GM18909 (cell line): ENCODE results near the gene SHB.

Source experiments
- ATAC-seq: cut with Tn5 transposase; IDR thresholded peaks from one replicate; pipeline ENCODE4 v1.9.1; 2021; ENCODE audit warnings: mild to moderate bottlenecking; ENCODE audit not compliant: unreplicated experiment, poor library complexity

The SHB gene

GRCh38 chr9:37957664-37957953, 111.4 kb downstream of the SHB start:
- ATAC-seq, result no peak

DNA sequence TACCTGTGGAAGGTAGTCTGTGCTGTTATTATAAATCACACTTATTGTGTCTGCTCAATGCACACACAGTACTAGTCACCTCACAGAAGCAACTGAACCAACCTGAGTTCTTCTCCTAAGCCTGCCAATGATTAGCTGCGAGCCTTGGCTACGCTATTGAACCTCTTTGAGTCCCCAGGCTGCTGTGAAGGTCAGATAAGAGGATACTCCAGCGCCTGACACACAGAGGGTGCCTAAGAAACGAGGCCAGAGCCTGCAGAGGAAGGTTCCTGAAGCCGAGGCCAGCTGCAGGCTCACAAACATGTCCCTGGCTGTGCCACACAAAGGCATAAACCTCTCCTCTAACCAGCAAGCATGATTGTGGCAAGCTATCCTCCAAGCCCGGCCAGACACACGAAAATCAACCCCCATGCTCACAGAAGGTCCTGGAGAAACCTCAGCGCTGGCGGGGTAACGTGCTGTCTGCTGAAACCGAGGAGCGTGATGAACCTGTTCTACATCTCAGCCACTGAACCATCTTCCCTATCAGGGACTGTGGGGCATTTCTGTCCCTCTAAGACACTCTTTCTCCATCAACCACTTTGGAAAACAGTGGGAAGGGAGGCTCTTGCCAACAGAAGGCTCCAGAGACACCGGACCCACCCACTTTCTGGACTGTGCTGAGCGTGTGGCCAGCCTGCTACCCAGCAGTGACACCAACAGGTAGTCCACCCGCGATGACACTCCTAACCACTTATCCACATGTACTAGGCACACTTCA, 111.9 kb downstream of the SHB start:
- ATAC-seq, result no peak

GRCh38 chr9:37956423-37956820, 112.6 kb downstream of the SHB start:
- no peak for ATAC-seq

- ATAC-seq, result no peak
Measured at GRCh38 chr9:37955781-37956422, 113.1 kb downstream of the SHB start.

DNA sequence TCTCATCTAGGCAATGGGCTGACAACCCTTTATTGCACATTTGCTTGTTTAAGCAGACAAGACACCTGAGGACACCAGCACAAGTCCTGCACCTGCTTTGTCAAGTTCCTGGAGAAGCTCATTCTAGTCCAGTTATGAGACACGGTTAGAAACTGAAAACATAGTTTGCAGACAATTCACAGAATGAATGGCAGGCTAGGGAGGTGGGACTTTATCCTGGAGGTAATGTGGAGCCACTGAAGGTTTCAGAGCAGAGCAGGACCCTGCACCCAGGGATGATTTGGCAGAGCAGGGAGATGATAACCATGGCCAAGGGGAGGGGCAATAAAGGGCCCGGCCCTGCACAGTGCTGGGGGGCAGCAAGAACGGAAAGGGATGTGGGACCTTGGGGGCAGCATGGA, 114.4 kb downstream of the SHB start:
- ATAC-seq, result peak; percentile 42

DNA sequence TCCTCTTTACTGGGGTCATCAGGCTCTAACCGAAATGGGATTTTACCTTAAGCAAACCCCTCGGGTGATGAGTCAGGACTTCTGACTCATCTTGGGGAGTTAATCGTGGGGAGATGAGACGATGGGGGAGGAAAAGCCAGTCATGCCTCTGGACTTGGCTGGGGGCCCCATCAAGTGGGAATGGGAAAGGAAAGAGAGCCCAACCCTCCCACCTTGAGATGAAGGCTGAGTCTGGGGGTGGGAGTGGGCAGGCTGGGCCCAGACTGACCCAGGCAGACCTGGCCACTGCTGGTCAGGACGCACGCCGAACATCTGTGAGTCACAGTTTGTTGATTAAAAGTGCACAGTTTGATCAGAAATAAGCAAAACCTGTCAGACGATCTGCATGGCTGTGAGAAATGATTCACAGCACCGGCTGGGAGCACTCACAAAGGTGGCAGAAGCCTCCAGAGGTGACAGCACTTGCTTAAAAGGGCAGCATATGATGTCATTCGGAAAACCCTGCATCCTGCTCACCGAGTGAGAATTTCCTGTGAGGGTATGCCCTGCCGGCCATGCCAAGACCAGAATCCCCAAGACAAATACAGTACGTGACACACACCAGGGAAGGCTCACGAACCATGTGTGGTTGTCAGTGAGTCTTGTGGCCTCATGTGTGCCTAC, 115.1 kb downstream of the SHB start:
- peak; percentile 86 for ATAC-seq

DNA sequence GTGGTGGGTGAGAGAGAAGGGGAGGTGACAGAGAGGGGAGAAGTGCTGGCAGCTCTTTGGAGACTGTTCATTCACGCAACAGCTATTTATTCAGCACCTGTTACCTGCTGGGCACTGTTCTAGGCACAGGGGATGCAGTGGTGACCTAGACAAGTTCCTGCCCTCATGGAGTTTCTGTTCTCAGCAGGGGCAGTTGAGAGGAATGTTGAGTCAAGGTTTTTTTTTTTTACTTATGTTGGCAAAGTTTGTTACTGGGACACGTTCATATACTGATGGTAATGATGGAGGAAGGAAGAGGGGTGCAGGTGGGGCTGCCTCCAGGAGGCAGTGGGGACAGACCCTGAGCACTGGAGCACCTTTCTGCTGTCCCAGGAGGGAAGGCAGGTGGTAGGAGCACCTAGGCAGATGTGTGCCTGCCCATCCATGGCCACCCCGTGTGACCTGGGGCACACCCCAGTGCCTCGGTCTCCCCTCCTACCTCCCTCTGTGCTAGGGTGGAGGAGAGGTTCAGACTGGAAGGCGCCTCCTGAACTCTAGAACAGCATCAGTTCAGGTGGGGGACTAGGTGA, 115.7 kb downstream of the SHB start:
- ATAC-seq, result no peak

DNA sequence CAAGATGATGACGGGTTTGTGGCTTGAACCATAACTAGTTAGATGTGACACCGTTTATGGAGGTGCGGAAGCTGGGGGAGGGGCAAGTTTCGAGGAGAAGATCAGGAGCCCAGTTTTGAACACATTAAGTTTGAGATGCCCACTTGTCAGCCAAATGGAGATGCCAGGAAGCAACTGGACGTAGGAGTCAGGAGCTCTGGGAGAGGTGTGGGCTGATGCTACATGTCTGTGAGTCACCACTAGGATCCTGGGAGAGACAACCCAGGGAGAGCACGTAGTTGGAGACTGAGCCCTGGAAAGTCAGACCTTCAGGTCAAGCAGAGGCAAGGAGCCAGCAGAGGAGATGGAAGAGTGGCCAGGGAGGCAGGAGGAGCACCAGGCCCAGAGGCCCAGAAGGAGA, 116.3 kb downstream of the SHB start:
- no peak for ATAC-seq

GRCh38 chr9:37951671-37952449, 117.2 kb downstream of the SHB start:
- no peak for ATAC-seq

- no peak for ATAC-seq
Measured at GRCh38 chr9:37950561-37950960, 118.5 kb downstream of the SHB start.

GRCh38 chr9:37949576-37949975, 119.5 kb downstream of the SHB start:
- no peak for ATAC-seq

DNA sequence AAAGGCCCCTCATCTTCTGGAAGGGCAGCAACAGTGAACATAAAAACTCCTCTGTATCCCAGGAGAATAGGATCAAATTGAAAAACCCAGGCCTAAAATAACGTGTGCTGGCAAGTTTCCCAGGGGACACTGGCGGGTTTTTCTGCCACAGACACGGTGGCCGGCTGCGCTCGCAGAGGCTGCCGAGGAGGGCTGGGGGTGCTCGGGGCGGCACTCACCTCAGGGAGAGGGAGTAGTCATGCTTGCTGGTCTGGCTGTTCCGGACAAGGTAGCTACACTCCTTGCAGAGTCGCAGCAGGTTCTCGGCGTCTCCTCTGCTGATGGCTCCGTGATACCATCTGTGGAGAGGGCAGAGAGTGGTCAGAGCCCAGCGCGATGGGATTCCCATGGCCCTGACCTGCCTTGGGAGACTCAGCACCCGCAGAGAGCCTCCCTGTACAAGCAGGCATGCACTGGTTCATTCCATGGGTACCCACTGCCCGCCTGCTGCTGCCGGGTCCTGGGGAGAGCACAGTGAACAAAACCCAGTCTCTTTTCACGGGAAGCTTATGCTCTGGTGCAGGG, 120.5 kb downstream of the SHB start:
- ATAC-seq, result no peak

DNA sequence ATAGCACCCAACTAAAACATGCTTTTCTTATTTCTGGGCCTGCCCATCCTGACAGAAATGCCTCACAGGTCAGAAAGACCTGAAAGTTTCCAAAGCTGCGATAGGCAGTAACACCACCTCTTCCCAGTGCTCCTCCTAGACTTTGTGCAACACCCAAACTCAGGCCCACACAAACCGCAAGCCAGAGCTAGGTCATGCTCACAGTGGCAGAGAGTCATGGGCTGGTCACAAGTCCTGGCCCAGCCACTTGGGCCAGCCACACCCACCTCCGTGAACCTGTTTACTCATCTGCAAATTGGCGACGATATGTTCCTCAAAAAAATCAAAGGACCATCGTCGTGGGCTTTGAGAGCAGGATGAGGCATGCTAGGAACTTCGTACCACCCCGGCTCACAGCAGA, 121.0 kb downstream of the SHB start:
- no peak for ATAC-seq

GRCh38 chr9:37947471-37947870, 121.6 kb downstream of the SHB start:
- no peak for ATAC-seq

- no peak for ATAC-seq
Measured at GRCh38 chr9:37946971-37947370, 122.1 kb downstream of the SHB start.

DNA sequence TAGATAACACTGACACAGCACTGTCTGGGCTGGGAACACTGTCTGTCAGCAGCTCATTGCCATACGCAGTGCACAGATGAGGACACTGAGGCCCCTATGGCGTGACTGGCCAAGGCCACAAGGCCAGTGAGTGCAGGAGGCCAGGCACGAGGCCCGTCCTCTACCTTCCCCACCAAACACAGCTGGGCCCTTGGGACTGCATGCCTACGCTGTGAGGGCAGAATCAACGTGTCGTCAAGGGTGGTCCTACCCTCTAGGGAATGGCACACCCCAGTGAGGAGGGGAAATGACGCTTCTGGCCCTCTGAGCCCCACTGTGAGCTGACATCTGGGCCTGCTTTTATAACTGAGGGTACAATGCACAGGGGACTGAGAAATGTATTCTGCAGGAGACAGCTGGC, 123.0 kb downstream of the SHB start:
- ATAC-seq, result no peak

DNA sequence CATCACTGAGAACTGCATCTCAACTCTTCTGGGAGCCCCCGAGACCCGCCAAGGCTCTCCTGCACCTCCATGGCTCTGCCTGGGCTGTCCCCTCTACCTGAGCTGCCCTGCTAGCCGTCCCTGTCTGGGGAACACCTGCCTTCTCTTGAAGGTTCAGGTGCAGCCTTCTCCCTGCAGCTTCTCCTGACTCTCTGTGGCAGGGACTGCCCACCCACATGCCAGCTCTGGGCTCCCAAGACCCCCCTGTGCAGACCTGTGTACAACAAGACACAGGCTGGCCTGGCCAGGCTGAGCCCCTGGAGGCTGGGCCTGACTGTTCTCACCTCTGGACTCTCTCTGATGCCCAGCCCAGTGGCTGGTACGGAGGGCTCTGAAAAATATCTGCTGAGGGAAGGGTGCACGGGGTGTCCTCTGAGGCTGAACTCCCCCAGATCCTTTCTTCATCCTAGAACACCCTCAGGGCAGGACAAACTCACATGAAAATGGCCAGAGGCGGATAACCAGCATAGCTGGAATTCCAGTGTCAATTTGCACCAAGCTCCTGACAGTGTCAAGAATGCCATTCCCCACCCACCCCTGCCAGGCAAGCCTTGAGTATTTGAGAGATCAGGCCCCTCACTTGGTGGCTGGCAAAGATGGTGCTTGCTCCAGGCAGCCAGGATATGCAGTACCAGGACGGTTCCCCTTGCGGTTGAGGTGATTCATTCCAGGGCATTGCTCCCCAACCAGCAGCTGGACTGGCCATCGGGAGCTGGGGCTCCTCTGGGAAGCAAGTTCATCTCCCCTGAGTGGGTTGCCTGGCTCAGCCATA, 124.2 kb downstream of the SHB start:
- ATAC-seq, result no peak

DNA sequence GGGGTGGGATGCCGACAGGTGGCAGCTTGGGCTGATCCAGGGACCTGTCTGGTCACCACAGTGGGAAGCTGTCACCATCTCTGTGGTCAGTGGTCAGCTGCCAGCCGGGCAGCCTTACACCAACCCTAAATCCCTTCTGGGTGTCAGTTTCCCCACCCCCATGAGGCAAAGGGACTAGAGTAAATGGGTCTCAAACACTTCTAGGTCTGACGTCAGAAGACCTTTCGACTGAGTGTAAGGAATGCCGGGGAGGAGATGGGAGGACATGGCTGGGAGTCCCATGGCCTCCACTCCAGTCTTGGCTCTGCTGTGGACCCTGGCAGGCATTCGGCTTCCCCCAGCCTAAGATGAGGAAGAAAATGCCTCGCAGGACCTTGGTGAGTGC, 124.8 kb downstream of the SHB start:
- ATAC-seq, result no peak

DNA sequence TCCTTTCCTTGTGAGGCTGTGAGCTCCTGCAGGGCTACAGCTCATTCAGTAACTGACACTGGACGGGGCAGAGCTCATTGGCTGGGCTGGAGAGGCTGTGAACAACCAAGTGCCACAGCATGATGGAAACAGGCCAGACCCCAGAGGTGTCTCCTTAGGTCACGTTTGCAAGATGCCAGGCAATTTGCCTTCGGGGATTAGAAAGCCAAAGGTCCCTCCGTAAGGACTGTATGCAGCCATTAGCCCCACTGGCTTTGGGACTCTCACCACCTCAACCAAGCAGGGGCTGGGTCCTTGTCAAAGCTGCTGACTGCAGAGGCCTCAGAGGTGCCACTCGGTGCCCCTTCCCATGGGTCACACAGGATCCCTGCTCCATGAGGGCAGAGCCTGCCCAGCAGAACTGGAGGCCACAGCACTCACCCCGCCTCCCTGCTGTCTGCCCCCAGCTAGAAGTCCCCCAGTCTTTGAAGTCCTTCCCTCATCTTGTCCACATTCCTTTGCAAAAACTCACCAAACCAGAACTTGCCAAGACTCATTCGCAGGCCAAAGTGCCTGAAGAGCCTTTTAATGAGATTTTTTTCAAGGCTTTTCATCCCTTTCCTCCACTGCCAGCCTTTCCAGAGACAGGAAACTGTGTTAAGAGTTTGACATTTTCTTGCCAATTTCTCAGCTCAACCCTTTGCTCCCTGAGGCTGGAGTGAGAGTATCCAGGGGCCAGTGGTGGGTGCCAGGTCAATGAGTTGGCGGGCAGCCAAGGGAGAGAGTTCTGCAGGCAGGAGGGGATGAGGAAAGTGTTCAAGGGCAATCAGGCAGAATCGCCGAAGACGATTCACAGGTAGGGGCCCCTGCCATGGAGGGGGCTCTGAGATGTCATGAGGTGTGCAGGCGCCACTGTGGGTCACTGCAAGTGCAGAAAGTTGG, 125.4 kb downstream of the SHB start:
- no peak for ATAC-seq
